Measurements from ENCODE around the gene FOXP1. TPM values are rescaled to one million over a fixed set of nuclear protein-coding genes. Genes with fewer than 3 reads are reported as not detected.

The FOXP1 gene
- total RNA-seq, 1 donor from 2014 or later: 27.3 TPM

GRCh38 chr3:71262364-71263265, 320.9 kb downstream of the FOXP1 start:
- Histone ChIP-seq H3K9me3 (ENCODE audit: low read depth) (no peaks in the 10 kb centered on the region), H3K4me3 (no peak overlapping the region), H3K4me2 (no peak overlapping the region), H3K4me1 (no peaks in the 10 kb centered on the region), H2AFZ (replicated peaks) (no peak overlapping the region), H3K27ac (no peak overlapping the region), H4K20me1 (ENCODE audit: low read depth) (peaks cover 15% of the 10 kb centered on the region), H3K36me3 (no peaks in the 10 kb centered on the region), H3K9ac (no peak overlapping the region), H3K27me3 (no peaks in the 10 kb centered on the region), H3F3A (ENCODE audit: low read depth) (peaks cover 7% of the 10 kb centered on the region), H3K79me2 (ENCODE audit: low read depth) (peaks cover 12% of the 10 kb centered on the region)
- peaks cover 4% of the 10 kb centered on the region for H3K36me3 Mint-ChIP-seq
- TF ChIP-seq, protein P1, sequence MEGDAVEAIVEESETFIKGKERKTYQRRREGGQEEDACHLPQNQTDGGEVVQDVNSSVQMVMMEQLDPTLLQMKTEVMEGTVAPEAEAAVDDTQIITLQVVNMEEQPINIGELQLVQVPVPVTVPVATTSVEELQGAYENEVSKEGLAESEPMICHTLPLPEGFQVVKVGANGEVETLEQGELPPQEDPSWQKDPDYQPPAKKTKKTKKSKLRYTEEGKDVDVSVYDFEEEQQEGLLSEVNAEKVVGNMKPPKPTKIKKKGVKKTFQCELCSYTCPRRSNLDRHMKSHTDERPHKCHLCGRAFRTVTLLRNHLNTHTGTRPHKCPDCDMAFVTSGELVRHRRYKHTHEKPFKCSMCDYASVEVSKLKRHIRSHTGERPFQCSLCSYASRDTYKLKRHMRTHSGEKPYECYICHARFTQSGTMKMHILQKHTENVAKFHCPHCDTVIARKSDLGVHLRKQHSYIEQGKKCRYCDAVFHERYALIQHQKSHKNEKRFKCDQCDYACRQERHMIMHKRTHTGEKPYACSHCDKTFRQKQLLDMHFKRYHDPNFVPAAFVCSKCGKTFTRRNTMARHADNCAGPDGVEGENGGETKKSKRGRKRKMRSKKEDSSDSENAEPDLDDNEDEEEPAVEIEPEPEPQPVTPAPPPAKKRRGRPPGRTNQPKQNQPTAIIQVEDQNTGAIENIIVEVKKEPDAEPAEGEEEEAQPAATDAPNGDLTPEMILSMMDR (IDR thresholded peaks at IDR 0.05): no peak
- peaks cover 18% of the 10 kb centered on the region for H3K4me1 Mint-ChIP-seq
- DNase-seq (ENCODE audit: low spot score): no peak
- H3K4me3 Mint-ChIP-seq: no peak overlapping the region
- no peak overlapping the region for H3K27ac Mint-ChIP-seq
- H3K9me3 Mint-ChIP-seq: no peaks in the 10 kb centered on the region
- H3K27me3 Mint-ChIP-seq (ENCODE audit: insufficient read depth, low read depth): no peaks in the 10 kb centered on the region

- no peak overlapping the region for H3K4me2 ChIP-seq
- no peaks in the 10 kb centered on the region for H3K9me3 ChIP-seq (ENCODE audit: low read depth)
- no peak overlapping the region for H3K27ac ChIP-seq
- Mint-ChIP-seq H3K27me3 (ENCODE audit: insufficient read depth, low read depth) (no peaks in the 10 kb centered on the region), H3K4me3 (no peak overlapping the region), H3K36me3 (peaks cover 4% of the 10 kb centered on the region), H3K9me3 (no peaks in the 10 kb centered on the region), H3K4me1 (peaks cover 18% of the 10 kb centered on the region), H3K27ac (no peak overlapping the region)
- TF ChIP-seq EZH2 (IDR thresholded peaks at IDR 0.05) (no peak), EZH2phosphoT487 (IDR thresholded peaks at IDR 0.05) (no peak)
- TF ChIP-seq, protein P1 (IDR thresholded peaks at IDR 0.05): no peak
- peaks cover 7% of the 10 kb centered on the region for H3F3A ChIP-seq (ENCODE audit: low read depth)
- DNase-seq (ENCODE audit: low spot score): no peak
- H3K36me3 ChIP-seq: no peaks in the 10 kb centered on the region
- H3K4me1 ChIP-seq: no peaks in the 10 kb centered on the region
- no peak overlapping the region for H3K9ac ChIP-seq
- H2AFZ ChIP-seq (replicated peaks): no peak overlapping the region
- H3K27me3 ChIP-seq: no peaks in the 10 kb centered on the region
- H3K79me2 ChIP-seq (ENCODE audit: low read depth): peaks cover 12% of the 10 kb centered on the region
- H3K4me3 ChIP-seq: no peak overlapping the region
- peaks cover 15% of the 10 kb centered on the region for H4K20me1 ChIP-seq (ENCODE audit: low read depth)
Observed at GRCh38 chr3:71260782-71261181, 322.7 kb downstream of the FOXP1 start.

DNA sequence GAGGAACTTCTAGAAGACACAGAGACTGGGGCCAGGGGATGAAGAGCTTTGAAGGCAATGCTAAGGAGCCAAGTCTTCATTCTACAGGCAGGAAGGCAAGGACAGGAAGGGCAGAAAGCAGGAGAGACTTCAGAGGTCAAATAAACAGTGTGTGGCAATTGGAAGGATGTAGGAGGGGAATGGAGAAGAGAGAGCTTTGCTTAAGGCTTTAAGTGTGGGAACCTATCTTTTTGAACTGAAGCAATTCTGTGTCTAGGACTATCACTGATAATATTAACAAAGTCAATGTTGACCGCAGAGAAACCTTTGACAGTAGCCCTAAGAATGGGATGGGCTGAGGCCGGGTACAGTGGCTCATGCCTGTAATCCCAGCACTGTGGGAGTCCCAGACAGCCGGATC, 325.0 kb downstream of the FOXP1 start:
- H3K79me2 ChIP-seq (ENCODE audit: low read depth): peaks cover 12% of the 10 kb centered on the region
- H3K4me3 ChIP-seq: no peak overlapping the region
- H3K4me1 Mint-ChIP-seq: peaks cover 9% of the 10 kb centered on the region
- H3K36me3 ChIP-seq: no peaks in the 10 kb centered on the region
- H3K4me2 ChIP-seq: no peak overlapping the region
- peaks cover 7% of the 10 kb centered on the region for H3F3A ChIP-seq (ENCODE audit: low read depth)
- no peaks in the 10 kb centered on the region for H3K9me3 Mint-ChIP-seq
- no peak overlapping the region for H3K4me3 Mint-ChIP-seq
- H3K36me3 Mint-ChIP-seq: peaks cover 4% of the 10 kb centered on the region
- H3K9me3 ChIP-seq (ENCODE audit: low read depth): no peaks in the 10 kb centered on the region
- no peaks in the 10 kb centered on the region for H3K4me1 ChIP-seq
- no peak for TF ChIP-seq EZH2 (IDR thresholded peaks at IDR 0.05)
- TF ChIP-seq EZH2phosphoT487 (IDR thresholded peaks at IDR 0.05): no peak
- TF ChIP-seq, protein P1 (IDR thresholded peaks at IDR 0.05): no peak
- DNase-seq (ENCODE audit: low spot score): no peak
- no peak overlapping the region for H2AFZ ChIP-seq (replicated peaks)
- no peak overlapping the region for H3K9ac ChIP-seq
- no peaks in the 10 kb centered on the region for H3K27me3 Mint-ChIP-seq (ENCODE audit: insufficient read depth, low read depth)
- peaks cover 10% of the 10 kb centered on the region for H4K20me1 ChIP-seq (ENCODE audit: low read depth)
- H3K27ac ChIP-seq: no peak overlapping the region
- no peak overlapping the region for H3K27ac Mint-ChIP-seq
- no peaks in the 10 kb centered on the region for H3K27me3 ChIP-seq

All from neural progenitor cell (in vitro differentiated cells).